ENCODE data around the gene ATP5F1B. TPM values are rescaled to one million over a fixed set of nuclear protein-coding genes. Genes with fewer than 3 reads are reported as not detected.
A peak's percentile ranks its signal among the peaks of the same experiment; 100 is the strongest.
"Not testable (repeated sequence)": the region's sequence is repeated elsewhere in the genome, so short reads cannot be mapped to it uniquely, and the experiment has no call there.

The ATP5F1B gene
- total RNA-seq, 4 donors from 2014 or later, result 360 to 457 (median 395) TPM

- DNase-seq (ENCODE audit: low spot score in 2 of 2), result no peak
- intact Hi-C loops (cut with DNase I; ENCODE audit: low total_unique reads), result no loop called here
- no peak overlapping the region for H3K4me3 ChIP-seq (ENCODE audit: low read depth, poor library complexity, severe bottlenecking)
- TF ChIP-seq CTCF (IDR thresholded peaks at IDR 0.05) (no peak), POLR2A (IDR thresholded peaks at IDR 0.05) (no peak)
- 89 to 93% methylated on average over 13 of the region's 13 CpGs for WGBS, 2 donors
Measured at GRCh38 chr12:56661979-56662638, 16.3 kb upstream of the ATP5F1B start.

GRCh38 chr12:56661560-56661959 lies 15.8 kb upstream of the ATP5F1B start:
- peak in 1 of 2 donors; percentile 45 for DNase-seq (ENCODE audit: low spot score in 2 of 2)
- H3K4me3 ChIP-seq (ENCODE audit: low read depth, poor library complexity, severe bottlenecking), result no peak overlapping the region
- TF ChIP-seq POLR2A (IDR thresholded peaks at IDR 0.05) (no peak), CTCF (IDR thresholded peaks at IDR 0.05) (no peak)
- WGBS, 2 donors, result 87% methylated on average over 7 of the region's 7 CpGs
- intact Hi-C loops (cut with DNase I; ENCODE audit: low total_unique reads), result no loop called here

- 93 to 95% methylated on average over 1 of the region's 1 CpG for WGBS, 2 donors
- no peak overlapping the region for H3K4me3 ChIP-seq (ENCODE audit: low read depth, poor library complexity, severe bottlenecking)
- no peak for TF ChIP-seq POLR2A (IDR thresholded peaks at IDR 0.05)
- TF ChIP-seq CTCF (IDR thresholded peaks at IDR 0.05), result no peak
- intact Hi-C loops (cut with DNase I; ENCODE audit: low total_unique reads), result no loop called here
- DNase-seq (ENCODE audit: low spot score in 2 of 2), result no peak
Measured at GRCh38 chr12:56658921-56659320, 13.1 kb upstream of the ATP5F1B start.

GRCh38 chr12:56657416-56658379 lies 11.9 kb upstream of the ATP5F1B start:
- 77 to 84% methylated on average over 7 of the region's 7 CpGs for WGBS, 2 donors
- intact Hi-C loops (cut with DNase I; ENCODE audit: low total_unique reads), result no loop called here
- TF ChIP-seq CTCF (IDR thresholded peaks at IDR 0.05), result no peak
- no peak for TF ChIP-seq POLR2A (IDR thresholded peaks at IDR 0.05)

GRCh38 chr12:56653781-56654180 lies 8.0 kb upstream of the ATP5F1B start:
- DNase-seq (ENCODE audit: low spot score in 2 of 2); H3K4me3 ChIP-seq (ENCODE audit: low read depth, poor library complexity, severe bottlenecking); intact Hi-C loops (cut with DNase I; ENCODE audit: low total_unique reads): not testable (repeated sequence)
- 88 to 89% methylated on average over 5 of the region's 5 CpGs for WGBS, 2 donors

More at GRCh38 chr12:56657416-56658379, 11.9 kb upstream of the ATP5F1B start:
- no peak overlapping the region for H3K4me3 ChIP-seq (ENCODE audit: low read depth, poor library complexity, severe bottlenecking)
- peak in 1 of 2 donors; percentile 49 for DNase-seq (ENCODE audit: low spot score in 2 of 2)

GRCh38 chr12:56648023-56648422 lies 2.2 kb upstream of the ATP5F1B start:
- intact Hi-C loops (cut with DNase I; ENCODE audit: low total_unique reads), result loop anchor here (10.0 kb wide), 1 partner anchor 77 kb away; the partner anchor contains the start of gene NACA
- WGBS, 2 donors, result 82 to 93% methylated on average over 9 of the region's 9 CpGs
- DNase-seq (ENCODE audit: low spot score in 2 of 2); H3K4me3 ChIP-seq (ENCODE audit: low read depth, poor library complexity, severe bottlenecking): not testable (repeated sequence)

Data from lower leg skin (tissue), 4 donors.